H9 (cell line): Measurements from ENCODE around the gene MBTPS1. TPM values are rescaled to one million over a fixed set of nuclear protein-coding genes. Genes with fewer than 3 reads are reported as not detected.

ENCODE experiments used
- DNase-seq: peaks from one replicate; pipeline ENCODE4 v3.0.0-alpha.2; 2017
- H2AFZ ChIP-seq: one replicate; pipeline ENCODE4 v1.6.1; 2013; ENCODE audit warnings: mild to moderate bottlenecking, low read length, control low read depth, moderate library complexity
- H2AK5ac ChIP-seq: 2 replicates; pipeline ENCODE4 v1.6.1; 2013; ENCODE audit warnings: low read length, control low read depth, mixed read lengths; ENCODE audit not compliant: insufficient read length
- H2BK120ac ChIP-seq: one replicate; pipeline ENCODE4 v1.6.1; 2013; ENCODE audit warnings: low read depth, mild to moderate bottlenecking, low read length, control low read depth, inconsistent platforms; ENCODE audit not compliant: poor library complexity, severe bottlenecking
- H2BK12ac ChIP-seq: 2 replicates; pipeline ENCODE4 v1.6.1; 2013; ENCODE audit warnings: low read length, control low read depth, mixed read lengths, low read depth; ENCODE audit not compliant: insufficient read length
- H2BK15ac ChIP-seq: 2 replicates; pipeline ENCODE4 v1.6.1; 2013; ENCODE audit warnings: low read depth, low read length, control low read depth
- H2BK20ac ChIP-seq: one replicate; pipeline ENCODE4 v1.6.1; 2013; ENCODE audit warnings: low read depth, mild to moderate bottlenecking, low read length, control low read depth, inconsistent platforms; ENCODE audit not compliant: poor library complexity, severe bottlenecking
- H2BK5ac ChIP-seq: 2 replicates; pipeline ENCODE4 v1.6.1; 2013; ENCODE audit warnings: low read length, control low read depth, mixed read lengths; ENCODE audit not compliant: insufficient read length
- H3K14ac ChIP-seq: 2 replicates; pipeline ENCODE4 v1.6.1; 2013; ENCODE audit warnings: low read length, control low read depth; ENCODE audit not compliant: insufficient read depth
- H3K18ac ChIP-seq: 2 replicates; pipeline ENCODE4 v1.6.1; 2013; ENCODE audit warnings: low read depth, mild to moderate bottlenecking, mixed read lengths, low read length, control low read depth; ENCODE audit not compliant: insufficient read length
- H3K23ac ChIP-seq: 2 replicates; pipeline ENCODE4 v1.6.1; 2013; ENCODE audit warnings: low read length, control low read depth, mixed read lengths, low read depth; ENCODE audit not compliant: insufficient read length
- H3K23me2 ChIP-seq: 2 replicates; pipeline ENCODE4 v1.6.1; 2013; ENCODE audit warnings: low read depth, mild to moderate bottlenecking, mixed read lengths, low read length, control low read depth; ENCODE audit not compliant: insufficient read length, poor library complexity, severe bottlenecking
- H3K27ac ChIP-seq: 2 replicates; pipeline ENCODE4 v1.5.1; 2013; ENCODE audit warnings: low read length, control low read depth, mixed read lengths, low read depth; ENCODE audit not compliant: insufficient read length
- H3K27me3 ChIP-seq: 2 replicates; pipeline ENCODE4 v1.6.1; 2013; ENCODE audit warnings: low read length, control low read depth, inconsistent platforms; ENCODE audit not compliant: insufficient read depth
- H3K4ac ChIP-seq: 2 replicates; pipeline ENCODE4 v1.6.1; 2013; ENCODE audit warnings: low read depth, mild to moderate bottlenecking, control low read depth, inconsistent platforms, low read length, moderate library complexity
- H3K4me1 ChIP-seq: 2 replicates; pipeline ENCODE4 v1.6.1; 2013; ENCODE audit warnings: low read length, control low read depth, inconsistent platforms; ENCODE audit not compliant: insufficient read depth
- H3K4me2 ChIP-seq: 2 replicates; pipeline ENCODE4 v1.6.1; 2013; ENCODE audit warnings: low read length, control low read depth, mixed read lengths; ENCODE audit not compliant: insufficient read length, insufficient read depth
- H3K56ac ChIP-seq: 2 replicates; pipeline ENCODE4 v1.6.1; 2013; ENCODE audit warnings: low read depth, mild to moderate bottlenecking, mixed read lengths, low read length, control low read depth; ENCODE audit not compliant: insufficient read length
- H3K79me1 ChIP-seq: 2 replicates; pipeline ENCODE4 v1.6.1; 2013; ENCODE audit warnings: low read depth, mild to moderate bottlenecking, moderate library complexity, low read length, control low read depth, inconsistent platforms; ENCODE audit not compliant: insufficient read depth, poor library complexity, severe bottlenecking
- H3K79me2 ChIP-seq: 2 replicates; pipeline ENCODE4 v1.6.1; 2013; ENCODE audit warnings: low read length, control low read depth, inconsistent platforms; ENCODE audit not compliant: insufficient read depth
- H3K9ac ChIP-seq: 2 replicates; pipeline ENCODE4 v1.6.1; 2013; ENCODE audit warnings: low read length, control low read depth, mixed read lengths; ENCODE audit not compliant: insufficient read length; ENCODE audit errors: extremely low read depth
- H3K9me3 ChIP-seq: one replicate; pipeline ENCODE4 v1.6.1; 2013; ENCODE audit warnings: low read depth, low read length, inconsistent platforms; ENCODE audit not compliant: control insufficient read depth
- H3T11ph ChIP-seq: one replicate; pipeline ENCODE4 v1.6.1; 2013; ENCODE audit warnings: mild to moderate bottlenecking, low read length, control low read depth, inconsistent platforms
- H4K20me1 ChIP-seq: one replicate; pipeline ENCODE4 v1.6.1; 2013; ENCODE audit not compliant: control insufficient read depth, insufficient read length, insufficient read depth
- H4K5ac ChIP-seq: 2 replicates; pipeline ENCODE4 v1.6.1; 2013; ENCODE audit warnings: low read depth, mild to moderate bottlenecking, mixed read lengths, low read length, control low read depth; ENCODE audit not compliant: insufficient read length
- H4K8ac ChIP-seq: replicated peaks from 2 replicates; pipeline ENCODE4 v1.6.1; 2013; ENCODE audit warnings: low read length, control low read depth, mixed read lengths, low read depth; ENCODE audit not compliant: insufficient read length
- H4K91ac ChIP-seq: 2 replicates; pipeline ENCODE4 v1.6.1; 2013; ENCODE audit warnings: low read depth, mild to moderate bottlenecking, moderate library complexity, mixed read lengths, low read length, control low read depth; ENCODE audit not compliant: insufficient read length
- H3K27ac Mint-ChIP-seq, 3 experiments: 2 replicates in 2 of 3; 3 replicates in 1 of 3; pipeline ENCODE4 v1.8.0; 2020 to 2021; ENCODE audit warnings: mixed read lengths in 3 of 3, mild to moderate bottlenecking in 1 of 3, moderate library complexity in 1 of 3
- H3K27me3 Mint-ChIP-seq: 2 replicates; pipeline ENCODE4 v1.8.0; 2021; ENCODE audit warnings: low read depth, mild to moderate bottlenecking, moderate library complexity, mixed read lengths
- H3K36me3 Mint-ChIP-seq, 3 experiments: 2 replicates in 2 of 3; 3 replicates in 1 of 3; pipeline ENCODE4 v1.8.0; 2020 to 2021; ENCODE audit warnings: low read depth in 3 of 3, mixed read lengths in 3 of 3; ENCODE audit not compliant: insufficient read depth in 1 of 3
- H3K4me1 Mint-ChIP-seq, 2 experiments: 2 replicates each; pipeline ENCODE4 v1.8.0; 2020; ENCODE audit warnings: mixed read lengths in 2 of 2
- H3K4me3 Mint-ChIP-seq, 2 experiments: 2 replicates in 1 of 2; 3 replicates in 1 of 2; pipeline ENCODE4 v1.8.0; 2020 to 2021; ENCODE audit warnings: mild to moderate bottlenecking in 2 of 2, mixed read lengths in 2 of 2, moderate library complexity in 1 of 2
- H3K9me3 Mint-ChIP-seq, 2 experiments: 2 replicates in 1 of 2; 3 replicates in 1 of 2; pipeline ENCODE4 v1.8.0; 2020; ENCODE audit warnings: mild to moderate bottlenecking in 2 of 2, mixed read lengths in 2 of 2, moderate library complexity in 1 of 2
- CTCF ChIP-seq: fragments of 200-600 bp; sonication (generic); conservative IDR thresholded peaks from 3 replicates; pipeline ENCODE4 v1.8.0; 2021; ENCODE audit warnings: antibody characterized with exemption, mild to moderate bottlenecking
- WGBS: extraction: QIAGEN DNeasy Blood & Tissue Kit; methylation state at CpG from one replicate; pipeline ENCODE4 v1.1.7; 2013; ENCODE audit warnings: missing lambda C conversion rate, low lambda C conversion rate, mixed read lengths; ENCODE audit not compliant: insufficient read length; ENCODE audit errors: extremely low coverage; 5-methylcytosine and 5-hydroxymethylcytosine counted together
- total RNA-seq: library from RNA; stranded (reverse); gene quantifications from 2 replicates; pipeline ENCODE4 v1.2.1, GENCODE V29; 2021

MBTPS1 gene
- total RNA-seq, 1 experiment from 2014 or later = 48.7 TPM

- no peak overlapping the region for H3K4ac ChIP-seq
- no peak overlapping the region for H3K27ac ChIP-seq
- H4K5ac ChIP-seq = no peak overlapping the region
- H3K9ac ChIP-seq = no peak overlapping the region
- no peak overlapping the region for H2BK20ac ChIP-seq
- no peak overlapping the region for H2BK15ac ChIP-seq
- H2BK120ac ChIP-seq = no peak overlapping the region
- no peaks in the 10 kb centered on the region for H3K9me3 Mint-ChIP-seq
- no peak overlapping the region for H3K18ac ChIP-seq
- H3K4me1 Mint-ChIP-seq = peaks cover 5 to 6% of the 10 kb centered on the region in 2 experiments; a peak in 1 of 4 replicates
- no peak overlapping the region for H3K4me2 ChIP-seq
- H3K9me3 ChIP-seq = no peaks in the 10 kb centered on the region
- no peak overlapping the region; the same call in 1 of the 2 replicates for H3K14ac ChIP-seq
- H4K8ac ChIP-seq = no peak overlapping the region
- H3K79me1 ChIP-seq = peaks cover 5% of the 10 kb centered on the region
- no peaks in the 10 kb centered on the region for H3K27me3 ChIP-seq
- H3K56ac ChIP-seq = no peak overlapping the region
- no peak overlapping the region for H2BK12ac ChIP-seq
- peaks cover 12% of the 10 kb centered on the region; the same call in 1 of the 2 replicates for H3K79me2 ChIP-seq
- no peak overlapping the region for H3K4me3 Mint-ChIP-seq
- H4K20me1 ChIP-seq = no peaks in the 10 kb centered on the region
- no peak overlapping the region for H2BK5ac ChIP-seq
- no peak overlapping the region for H3K23ac ChIP-seq
- H4K91ac ChIP-seq = no peak overlapping the region
- no peak for DNase-seq
- H2AFZ ChIP-seq = no peak overlapping the region
- WGBS = no CpG with 5 or more reads among the region's 12 CpGs
- H3K4me1 ChIP-seq = no peaks in the 10 kb centered on the region
- no peak for TF ChIP-seq CTCF
- H2AK5ac ChIP-seq = no peak overlapping the region
- peak overlapping the region in 2 of 3 experiments; percentile 7 to 33; a peak in 3 of 7 replicates for H3K27ac Mint-ChIP-seq
- peaks cover 0 to 16% (median 0%) of the 10 kb centered on the region in 3 experiments; a peak in 4 of 7 replicates for H3K36me3 Mint-ChIP-seq
- no peak overlapping the region for H3T11ph ChIP-seq
- H3K27me3 Mint-ChIP-seq = no peaks in the 10 kb centered on the region
- no peaks in the 10 kb centered on the region for H3K23me2 ChIP-seq
Measured at GRCh38 chr16:84105301-84105815, 11.4 kb downstream of the MBTPS1 start.
